IPS DF 4.7 (cell line): ENCODE measurements around the gene SLC16A1.
"Not testable (repeated sequence)": the region's sequence is repeated elsewhere in the genome, so short reads cannot be mapped to it uniquely, and the experiment has no call there.

Experiments
- DNase-seq: peaks from one replicate; pipeline ENCODE4 v3.0.0-alpha.2; 2013; ENCODE audit warnings: low spot score; ENCODE audit errors: extremely low read depth

The SLC16A1 gene

GRCh38 chr1:112884996-112885395 lies 71.0 kb downstream of the SLC16A1 start:
- DNase-seq: not testable (repeated sequence)

- DNase-seq: no peak
These were observed 73.7 kb downstream of the SLC16A1 start for GRCh38 chr1:112882271-112882744.

- DNase-seq: no peak
These were observed 74.3 kb downstream of the SLC16A1 start for GRCh38 chr1:112881742-112882127.

GRCh38 chr1:112879834-112880233 lies 76.2 kb downstream of the SLC16A1 start:
- DNase-seq: no peak

- no peak for DNase-seq
These were observed 77.7 kb downstream of the SLC16A1 start for GRCh38 chr1:112878321-112878720.

- DNase-seq: no peak
These were observed 78.2 kb downstream of the SLC16A1 start for GRCh38 chr1:112877750-112878149.

- no peak for DNase-seq
These were observed 79.7 kb downstream of the SLC16A1 start for GRCh38 chr1:112876315-112876714.

GRCh38 chr1:112872551-112872962 lies 83.4 kb downstream of the SLC16A1 start:
- no peak for DNase-seq

- no peak for DNase-seq
These were observed 84.9 kb downstream of the SLC16A1 start for GRCh38 chr1:112870887-112871646.

- DNase-seq: no peak
These were observed 86.1 kb downstream of the SLC16A1 start for GRCh38 chr1:112869895-112870294.

GRCh38 chr1:112868191-112868590 lies 87.8 kb downstream of the SLC16A1 start:
- DNase-seq: no peak

GRCh38 chr1:112866981-112867380 lies 89.0 kb downstream of the SLC16A1 start:
- no peak for DNase-seq

- DNase-seq: no peak
These were observed 89.8 kb downstream of the SLC16A1 start for GRCh38 chr1:112866151-112866550.

GRCh38 chr1:112862753-112863426 lies 93.1 kb downstream of the SLC16A1 start:
- no peak for DNase-seq
